GM21619 (cell line): Measurements from ENCODE around the gene TRPM3.

Source experiments
- ATAC-seq: cut with Tn5 transposase; IDR thresholded peaks from one replicate; pipeline ENCODE4 v1.9.1; 2021; ENCODE audit not compliant: unreplicated experiment

TRPM3 gene

GRCh38 chr9:70902692-70903131 is 218.7 kb downstream of the TRPM3 start:
- peak; percentile 88 for ATAC-seq

GRCh38 chr9:70902171-70902570 is 219.2 kb downstream of the TRPM3 start:
- no peak for ATAC-seq

GRCh38 chr9:70901746-70902145 is 219.7 kb downstream of the TRPM3 start:
- no peak for ATAC-seq

GRCh38 chr9:70901013-70901412 is 220.4 kb downstream of the TRPM3 start:
- ATAC-seq: no peak

GRCh38 chr9:70893580-70894122 is 227.8 kb downstream of the TRPM3 start:
- ATAC-seq: no peak

GRCh38 chr9:70888471-70888870 is 232.9 kb downstream of the TRPM3 start:
- no peak for ATAC-seq

GRCh38 chr9:70887826-70888225 is 233.6 kb downstream of the TRPM3 start:
- ATAC-seq: no peak

GRCh38 chr9:70883963-70884793 is 237.2 kb downstream of the TRPM3 start:
- no peak for ATAC-seq

- no peak for ATAC-seq
Observed at GRCh38 chr9:70883056-70883455, 238.4 kb downstream of the TRPM3 start.

GRCh38 chr9:70881333-70881732 is 240.1 kb downstream of the TRPM3 start:
- no peak for ATAC-seq

GRCh38 chr9:70880535-70880934 is 240.9 kb downstream of the TRPM3 start:
- no peak for ATAC-seq

GRCh38 chr9:70878576-70878975 is 242.8 kb downstream of the TRPM3 start:
- no peak for ATAC-seq

GRCh38 chr9:70874451-70874850 is 247.0 kb downstream of the TRPM3 start:
- ATAC-seq: no peak

- ATAC-seq: no peak
Observed at GRCh38 chr9:70873506-70873905, 247.9 kb downstream of the TRPM3 start.

- ATAC-seq: no peak
Observed at GRCh38 chr9:70868661-70869652, 252.5 kb downstream of the TRPM3 start.

- ATAC-seq: no peak
Observed at GRCh38 chr9:70868041-70868440, 253.4 kb downstream of the TRPM3 start.

- no peak for ATAC-seq
Observed at GRCh38 chr9:70865471-70865870, 255.9 kb downstream of the TRPM3 start.

- ATAC-seq: no peak
Observed at GRCh38 chr9:70861797-70862196, 259.6 kb downstream of the TRPM3 start.

GRCh38 chr9:70861376-70861775 is 260.0 kb downstream of the TRPM3 start:
- no peak for ATAC-seq

GRCh38 chr9:70859694-70860093 is 261.7 kb downstream of the TRPM3 start:
- ATAC-seq: no peak

- ATAC-seq: no peak
Observed at GRCh38 chr9:70856411-70856810, 265.0 kb downstream of the TRPM3 start.
